GM18858 (cell line): ENCODE measurements around the gene SLC16A9.

Source experiments
- ATAC-seq: cut with Tn5 transposase; IDR thresholded peaks from one replicate; pipeline ENCODE4 v1.9.1; 2021; ENCODE audit not compliant: unreplicated experiment

The SLC16A9 gene

DNA sequence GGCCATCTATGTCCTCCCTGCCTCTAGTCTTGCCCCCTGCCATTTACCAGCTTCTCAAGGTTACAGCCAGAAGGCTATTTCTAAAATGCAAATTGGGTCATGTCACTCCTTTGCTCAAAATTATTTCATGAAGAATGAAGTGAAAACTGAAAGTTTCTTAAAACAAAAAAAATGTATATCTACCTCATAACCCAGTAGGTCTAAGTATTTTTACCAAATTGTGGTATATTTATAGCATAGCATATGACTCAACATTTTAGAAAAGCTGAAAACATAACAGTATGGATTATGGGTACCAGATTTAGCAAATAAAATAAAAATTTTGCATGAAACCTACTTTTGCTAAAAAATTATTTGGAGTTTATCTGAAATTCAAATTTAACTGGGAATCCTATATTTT lies 78.4 kb downstream of the SLC16A9 start:
- peak; percentile 50 for ATAC-seq

DNA sequence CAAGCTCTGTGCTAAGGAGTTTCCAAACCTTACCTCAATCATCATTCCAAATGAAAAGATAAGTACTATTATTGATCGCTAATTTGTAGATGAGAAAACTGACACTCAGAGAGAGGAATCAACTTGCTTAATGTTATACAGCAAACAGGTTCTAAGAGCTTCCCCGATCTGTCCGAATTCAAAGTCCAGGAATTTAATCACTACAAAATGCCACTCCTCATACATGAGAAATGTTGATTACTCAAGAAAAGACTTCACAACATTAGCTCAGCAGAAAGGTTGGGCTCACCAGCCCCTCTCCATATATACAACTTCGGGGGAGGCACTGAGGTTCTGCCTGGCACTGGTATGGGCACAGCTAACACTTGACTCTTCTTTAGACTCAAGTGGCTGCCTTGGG lies 80.7 kb downstream of the SLC16A9 start:
- no peak for ATAC-seq

GRCh38 chr10:59628456-59628855 lies 81.2 kb downstream of the SLC16A9 start:
- ATAC-seq: no peak

DNA sequence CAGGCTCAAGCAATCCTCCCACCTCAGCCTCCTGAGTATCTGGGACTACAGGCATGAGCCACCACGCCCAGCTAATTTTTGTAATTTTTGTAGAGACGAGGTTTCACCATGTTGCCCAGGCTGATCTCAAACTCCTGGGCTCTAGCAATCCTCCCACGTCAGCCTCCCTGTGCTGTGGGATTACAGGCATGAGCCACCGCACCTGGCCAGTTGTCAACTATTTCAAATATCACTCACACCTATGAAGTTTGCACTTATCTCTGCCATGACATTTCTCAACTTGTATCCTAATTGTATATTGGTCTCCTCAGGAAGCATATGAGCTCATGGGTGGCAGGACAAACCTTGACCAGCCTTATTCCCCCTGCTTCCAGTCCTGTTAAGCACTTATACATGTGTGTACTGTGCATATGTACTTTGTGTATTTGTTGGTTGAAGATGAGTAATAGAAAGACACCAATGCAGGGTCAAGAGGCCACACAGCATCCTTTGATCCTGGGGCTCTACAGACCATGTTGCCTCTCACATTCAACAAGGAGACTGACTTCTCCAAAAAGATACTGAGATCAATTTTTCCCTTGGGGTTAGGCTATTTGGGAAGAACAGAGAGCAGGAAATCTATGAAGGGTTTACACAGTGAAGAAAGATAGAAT lies 82.2 kb downstream of the SLC16A9 start:
- no peak for ATAC-seq

DNA sequence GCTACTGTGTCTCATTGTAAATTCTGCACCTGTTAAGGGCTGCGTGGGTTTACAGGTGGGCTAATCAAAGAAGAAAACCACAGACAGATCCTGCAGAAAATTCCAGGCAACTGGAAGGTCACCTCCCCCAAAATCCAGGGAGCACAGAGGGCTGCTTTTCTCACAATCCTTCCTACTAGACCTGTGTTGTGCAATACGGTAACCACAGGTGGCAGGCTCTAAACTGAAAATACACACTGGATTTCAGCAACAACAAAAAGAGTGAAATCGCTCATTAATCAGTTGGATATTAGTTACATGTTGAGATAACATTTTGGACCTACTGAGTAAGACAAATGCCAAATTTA lies 83.2 kb downstream of the SLC16A9 start:
- no peak for ATAC-seq

GRCh38 chr10:59625721-59626522 lies 83.7 kb downstream of the SLC16A9 start:
- ATAC-seq: peak; percentile 84

DNA sequence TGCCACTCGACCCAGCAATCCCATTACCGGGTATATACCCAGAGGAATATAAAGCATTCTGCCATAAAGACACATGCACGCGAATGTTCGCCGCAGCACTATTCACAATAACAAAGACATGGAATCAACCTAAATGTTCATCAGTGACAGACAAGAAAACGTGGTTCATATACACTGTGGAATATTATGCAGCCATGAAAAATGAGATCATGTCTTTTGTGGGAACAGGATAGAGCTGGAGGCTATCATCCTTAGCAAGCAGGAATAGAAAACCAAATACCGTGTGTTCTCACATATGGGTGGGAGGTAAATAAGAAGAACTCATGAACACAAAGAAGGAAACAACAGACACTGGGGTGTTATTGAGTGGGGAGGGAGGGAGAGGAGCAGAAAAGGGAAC lies 84.7 kb downstream of the SLC16A9 start:
- ATAC-seq: no peak

GRCh38 chr10:59624136-59624535 lies 85.5 kb downstream of the SLC16A9 start:
- ATAC-seq: no peak

DNA sequence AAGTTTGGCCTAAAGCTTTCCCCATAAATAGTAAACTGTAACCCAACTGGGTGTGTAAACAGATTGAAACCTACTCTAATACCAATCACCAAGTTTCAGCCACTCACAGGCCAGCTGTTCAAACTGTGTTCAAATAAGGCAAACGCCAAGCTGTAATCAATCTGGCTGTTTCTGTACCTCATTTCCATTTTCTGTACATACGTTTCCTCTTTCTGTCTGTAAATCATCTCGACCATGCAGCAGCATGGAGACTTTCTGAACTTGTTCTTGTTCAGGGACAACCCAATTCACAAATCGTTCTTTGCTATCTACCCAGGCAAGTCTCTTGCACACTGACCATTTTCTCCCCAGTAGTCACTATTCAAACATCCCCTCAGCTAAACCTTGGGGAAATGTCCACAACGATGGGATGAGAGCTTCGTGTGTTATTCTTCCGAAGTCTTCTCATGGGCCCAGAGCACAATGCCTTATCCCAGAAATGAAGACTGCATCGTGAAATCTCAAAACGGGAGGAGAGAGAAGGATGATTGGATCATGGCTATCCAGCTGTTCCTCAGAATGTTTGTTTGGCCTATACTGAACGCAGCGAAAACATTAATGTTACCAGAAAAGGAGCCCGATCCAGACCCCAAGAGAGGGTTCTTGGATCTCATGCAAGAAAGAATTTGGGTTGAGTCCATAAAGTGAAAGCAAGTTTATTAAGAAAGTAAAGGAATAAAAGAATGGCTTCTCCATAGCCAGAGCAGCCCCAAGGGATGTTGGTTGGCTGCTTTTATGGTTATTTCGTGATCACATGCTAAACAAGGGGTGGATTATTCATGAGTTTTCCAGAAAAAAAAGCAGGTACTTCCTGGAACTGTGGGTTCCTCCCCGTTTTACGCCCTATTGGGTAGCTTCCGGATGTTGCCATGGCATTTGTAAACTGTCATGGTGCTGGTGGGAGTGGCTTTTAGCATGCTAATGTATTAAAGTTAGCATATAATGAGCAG lies 86.2 kb downstream of the SLC16A9 start:
- no peak for ATAC-seq

DNA sequence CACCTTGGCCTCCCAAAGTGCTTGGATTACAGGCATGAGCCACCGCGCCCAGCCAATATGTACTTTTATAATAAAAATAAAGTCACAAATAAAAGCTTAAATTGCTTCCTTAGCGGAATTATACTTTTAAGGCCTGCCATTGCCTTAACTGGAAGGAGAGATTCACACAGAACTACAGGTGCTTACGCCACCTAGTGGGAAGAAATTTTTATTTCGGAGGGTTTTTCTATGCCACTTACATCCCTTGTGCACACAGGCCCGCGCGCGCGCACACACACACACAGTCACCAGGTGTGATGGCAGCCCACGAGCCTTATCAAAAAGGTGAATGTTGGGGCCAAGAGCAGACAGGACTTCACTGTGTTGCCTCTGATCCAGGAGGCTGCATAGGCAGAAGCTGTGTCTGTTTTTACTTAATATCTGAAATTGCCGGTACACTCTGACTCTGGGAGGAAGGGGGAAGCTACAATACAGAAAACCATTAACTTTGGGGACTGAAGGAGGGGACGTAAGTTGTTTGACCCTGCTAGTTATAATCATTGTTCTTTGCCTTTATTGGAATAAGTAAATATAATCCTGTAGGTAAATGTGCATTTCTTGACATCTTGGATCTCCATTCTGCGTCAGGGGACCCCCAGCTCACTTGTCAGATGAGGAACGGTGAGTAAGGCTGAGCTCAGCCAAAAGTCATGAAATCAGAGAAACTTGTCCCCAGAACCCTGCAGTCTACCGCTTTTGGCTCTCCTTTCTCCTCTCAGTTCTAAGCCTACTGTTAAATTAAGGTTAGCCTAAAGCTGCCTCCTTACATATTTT lies 87.1 kb downstream of the SLC16A9 start:
- no peak for ATAC-seq

DNA sequence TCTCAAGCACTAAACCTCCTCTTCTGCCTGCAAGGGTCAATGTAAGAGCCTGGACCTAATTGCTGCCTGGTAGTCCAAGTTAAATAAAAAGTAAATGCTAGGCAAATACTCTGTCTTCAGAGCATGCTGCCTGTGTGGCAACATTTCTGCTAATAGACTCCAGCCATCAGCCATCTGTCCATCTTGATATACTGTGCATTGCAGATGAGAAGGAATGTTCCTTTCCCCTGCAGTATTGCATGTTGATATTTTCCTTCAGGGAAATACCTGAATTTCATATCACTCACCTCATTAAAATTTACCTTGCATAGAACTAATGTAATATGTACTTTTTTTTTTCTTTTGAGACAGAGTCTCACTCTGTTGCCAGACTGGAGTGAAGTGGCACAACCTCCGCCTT lies 87.9 kb downstream of the SLC16A9 start:
- no peak for ATAC-seq

DNA sequence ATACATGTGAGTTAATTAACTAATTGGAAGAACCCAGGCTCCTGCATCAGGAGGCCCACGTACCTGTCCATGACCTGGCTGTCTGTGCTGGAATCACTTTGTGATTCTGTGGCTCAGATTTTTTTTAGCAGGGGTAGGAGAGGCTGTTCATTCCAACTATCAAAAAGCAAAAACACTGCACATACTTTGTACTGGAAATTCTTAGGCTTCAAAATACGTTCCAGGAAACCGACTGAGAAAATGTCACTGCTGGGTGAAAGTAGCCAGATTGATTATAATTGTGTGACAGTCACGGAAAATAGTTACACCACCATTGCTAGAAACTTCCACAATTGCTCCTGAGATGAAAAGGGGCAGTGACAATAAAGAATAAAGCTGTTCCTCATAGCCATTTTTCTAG lies 91.0 kb downstream of the SLC16A9 start:
- ATAC-seq: no peak

DNA sequence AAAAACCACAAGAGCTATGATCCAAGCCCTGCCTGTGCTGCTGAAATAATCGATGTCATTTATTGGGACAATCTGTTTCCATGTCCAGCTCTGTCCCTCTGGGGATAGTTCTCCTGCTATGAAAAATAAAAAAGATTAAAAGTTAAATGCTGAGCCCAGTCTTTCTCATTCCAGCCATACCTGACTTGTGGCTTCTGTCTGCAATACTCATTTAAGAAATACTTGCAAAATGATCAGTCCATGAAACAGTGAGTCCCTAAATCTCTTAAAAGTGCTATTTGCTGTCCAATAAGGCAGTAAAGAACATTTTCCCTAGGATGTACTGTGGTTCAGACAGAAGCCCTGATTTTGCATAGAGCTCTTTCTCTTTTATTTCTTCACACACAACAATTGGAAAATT lies 91.7 kb downstream of the SLC16A9 start:
- ATAC-seq: no peak

DNA sequence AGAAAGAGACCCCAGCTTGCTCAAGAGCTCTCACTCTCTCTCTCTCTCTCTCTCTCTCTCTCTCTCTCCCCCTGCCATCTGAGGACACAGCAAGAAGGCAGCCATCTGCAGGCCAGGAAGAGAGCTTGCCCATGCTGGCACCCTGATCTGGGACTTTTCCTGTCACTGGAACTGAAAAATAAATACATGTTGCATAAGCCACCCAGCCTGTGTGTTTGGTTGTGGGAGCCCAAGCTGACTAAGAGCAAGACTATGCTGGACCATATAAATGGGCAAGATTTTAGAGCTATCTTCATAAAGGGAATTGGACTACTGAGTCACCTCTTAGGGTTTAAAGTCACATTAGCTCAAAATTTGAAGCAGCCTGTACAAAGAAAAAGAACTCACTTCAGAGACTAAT lies 98.6 kb downstream of the SLC16A9 start:
- no peak for ATAC-seq

- no peak for ATAC-seq
Observed at GRCh38 chr10:59607970-59608369, 101.7 kb downstream of the SLC16A9 start.

DNA sequence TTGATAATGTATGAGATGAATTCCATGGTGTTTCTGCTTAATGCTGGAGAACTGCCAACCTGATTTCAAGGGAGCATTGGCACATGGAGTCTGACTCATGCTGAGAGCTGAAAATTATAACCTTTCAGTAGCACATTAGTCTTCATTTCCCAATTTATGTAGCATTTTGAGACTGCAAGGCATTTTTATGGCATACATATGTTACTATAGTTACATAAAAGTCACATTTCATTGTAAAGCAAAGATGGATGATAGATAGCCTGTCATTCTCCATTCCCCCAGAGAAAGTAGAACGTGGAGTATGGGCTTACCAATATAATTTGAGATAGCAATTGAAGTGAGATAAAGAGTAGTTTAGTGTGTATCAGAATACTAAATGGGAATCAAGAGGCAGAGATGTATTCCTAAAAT lies 103.1 kb downstream of the SLC16A9 start:
- no peak for ATAC-seq

DNA sequence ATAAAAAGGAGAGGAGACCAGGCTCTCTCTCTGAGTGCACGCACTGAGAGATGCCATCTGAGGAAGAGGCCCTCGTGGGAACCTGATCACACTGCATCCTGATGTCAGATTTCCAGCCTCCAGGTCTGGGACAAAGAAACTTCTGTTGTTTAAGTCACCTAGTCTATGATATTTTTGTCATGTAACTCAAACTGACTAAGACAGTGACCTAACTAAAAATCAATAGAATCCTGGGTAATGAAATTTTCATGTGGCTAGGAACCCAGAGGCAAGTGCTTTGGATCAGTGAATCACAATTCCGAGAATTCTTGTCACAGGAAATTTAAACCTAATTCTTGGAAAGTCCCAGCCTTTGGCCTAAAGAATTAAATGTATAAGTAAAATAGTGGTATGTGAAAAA lies 107.7 kb downstream of the SLC16A9 start:
- ATAC-seq: no peak
